ENCODE data around the gene LMX1B.

Gene LMX1B

DNA sequence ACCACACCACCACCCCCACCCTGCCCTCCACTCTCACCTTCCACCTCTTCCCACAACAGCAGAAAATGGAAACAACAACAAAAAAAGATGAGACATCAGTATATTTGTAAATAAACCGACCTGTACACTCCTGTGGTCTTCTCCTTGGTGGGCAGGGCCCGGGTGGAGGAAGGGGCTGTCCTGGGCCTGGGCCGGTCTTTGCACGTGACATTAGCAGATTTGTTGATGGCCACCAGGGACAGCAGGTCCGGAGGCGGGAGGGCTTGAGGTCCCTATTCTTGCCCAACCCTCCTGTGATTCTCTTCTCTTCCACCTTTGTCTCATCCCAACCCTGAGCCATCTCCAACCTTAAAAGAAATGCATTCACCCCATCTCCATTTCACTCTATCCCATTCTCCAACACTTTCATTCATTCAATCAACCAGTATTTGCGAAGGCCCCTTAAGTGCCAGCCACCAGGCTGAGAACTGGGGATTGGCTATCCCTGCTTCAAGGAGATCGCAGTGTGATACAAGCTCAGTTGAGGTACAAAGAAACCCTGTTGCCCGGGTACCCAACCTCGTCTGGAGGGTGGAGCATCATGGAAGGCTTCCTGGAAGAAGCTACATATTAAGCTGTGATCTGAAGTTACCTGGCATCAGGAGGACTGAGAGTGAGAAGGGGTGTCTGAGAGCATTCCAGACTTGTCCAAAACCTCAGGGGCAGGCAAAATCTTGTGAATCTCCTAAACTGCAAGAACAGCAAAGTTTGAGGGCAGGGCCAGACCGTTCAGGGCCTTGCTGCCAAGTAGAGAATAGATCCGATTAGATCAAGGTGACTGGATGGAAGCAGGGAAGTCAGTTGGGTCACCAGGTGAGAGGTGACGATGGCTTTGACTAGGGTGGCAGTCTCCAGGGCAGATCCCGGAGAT is 87.4 kb downstream of the LMX1B start:
- peaks cover 91% of the 10 kb centered on the region for H3K27me3 ChIP-seq (ENCODE audit: control insufficient read depth, insufficient read depth, low read length)
- H3K9ac ChIP-seq (ENCODE audit: low read length): no peak overlapping the region
- no peak overlapping the region for H3K27ac ChIP-seq (ENCODE audit: low read depth, low read length)
- H3K36me3 ChIP-seq (ENCODE audit: control insufficient read depth, insufficient read depth, low read length): no peaks in the 10 kb centered on the region
- no peaks in the 10 kb centered on the region for H3K9me3 ChIP-seq (ENCODE audit: control insufficient read depth, insufficient read depth, low read depth, low read length)
- H3K4me1 ChIP-seq (ENCODE audit: control insufficient read depth, insufficient read depth, low read length): peaks cover 19% of the 10 kb centered on the region
- H3K4me3 ChIP-seq (ENCODE audit: low read depth, low read length): no peak overlapping the region

DNA sequence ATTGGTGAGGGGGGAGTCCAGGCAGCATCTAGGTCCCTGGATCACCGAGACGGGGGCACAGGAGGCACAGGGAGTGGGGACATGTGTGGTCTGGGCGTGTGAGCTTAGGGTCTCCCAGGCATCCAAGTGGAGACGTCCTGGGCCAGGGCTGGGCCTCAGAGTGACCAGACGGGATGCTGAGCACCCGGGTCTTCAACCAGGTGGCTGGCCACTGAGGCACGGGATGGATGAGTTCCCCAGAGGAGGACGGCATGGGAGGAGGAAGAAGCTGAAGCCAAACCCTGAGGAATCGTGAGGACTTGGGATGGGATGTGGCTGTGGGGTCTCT is 88.0 kb downstream of the LMX1B start:
- H3K9ac ChIP-seq (ENCODE audit: low read length): no peak overlapping the region
- peaks cover 19% of the 10 kb centered on the region for H3K4me1 ChIP-seq (ENCODE audit: control insufficient read depth, insufficient read depth, low read length)
- H3K27me3 ChIP-seq (ENCODE audit: control insufficient read depth, insufficient read depth, low read length): peaks cover 92% of the 10 kb centered on the region

DNA sequence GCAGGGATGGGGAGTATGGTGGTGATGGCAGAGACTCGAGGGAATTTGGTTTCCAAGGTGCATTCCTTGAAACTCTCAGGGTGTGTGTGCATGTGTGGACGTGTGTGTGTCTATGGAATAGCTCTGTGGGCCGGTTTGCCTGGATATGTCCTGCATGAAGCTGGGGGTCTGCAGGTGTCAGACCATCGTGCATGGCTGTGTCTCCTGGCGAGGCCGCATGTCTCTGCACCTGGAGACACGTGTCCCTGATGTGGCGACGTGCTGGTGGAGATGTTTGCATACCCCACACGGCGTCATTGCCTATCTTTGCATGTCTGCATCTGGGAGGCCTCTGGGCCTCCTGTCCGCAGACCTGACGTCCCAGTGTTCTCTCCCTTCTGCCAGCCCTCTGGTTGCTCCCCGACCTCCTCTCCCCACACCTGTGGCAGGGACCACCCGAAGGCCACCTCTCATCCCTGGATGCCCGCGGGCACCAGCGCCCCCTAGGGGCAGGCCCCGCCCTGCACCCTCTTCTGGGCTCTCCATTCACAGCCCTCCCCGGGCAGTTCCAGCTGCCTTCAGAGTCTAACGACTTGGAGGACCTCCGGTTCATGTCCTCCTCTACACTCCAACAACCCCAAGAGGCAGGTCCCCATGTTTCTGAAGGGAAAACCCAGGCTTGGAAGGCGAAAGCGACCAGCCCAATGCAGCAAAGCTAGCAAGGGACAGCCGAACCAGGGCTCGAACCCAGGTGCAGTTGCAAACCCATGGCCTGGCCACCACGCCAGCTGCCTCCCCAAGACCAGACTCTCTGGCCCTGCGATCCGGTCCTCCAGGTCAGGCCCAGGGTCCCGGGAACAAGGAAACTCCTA is 88.6 kb downstream of the LMX1B start:
- Histone ChIP-seq H3K9ac (ENCODE audit: low read length) (no peak overlapping the region), H3K36me3 (ENCODE audit: control insufficient read depth, insufficient read depth, low read length) (no peaks in the 10 kb centered on the region), H3K9me3 (ENCODE audit: control insufficient read depth, insufficient read depth, low read depth, low read length) (no peaks in the 10 kb centered on the region), H3K4me1 (ENCODE audit: control insufficient read depth, insufficient read depth, low read length) (peaks cover 19% of the 10 kb centered on the region), H3K4me3 (ENCODE audit: low read depth, low read length) (no peak overlapping the region), H3K27me3 (ENCODE audit: control insufficient read depth, insufficient read depth, low read length) (peaks cover 92% of the 10 kb centered on the region), H3K27ac (ENCODE audit: low read depth, low read length) (no peak overlapping the region)

More for the DNA sequence above, 88.0 kb downstream of the LMX1B start:
- no peak overlapping the region for H3K4me3 ChIP-seq (ENCODE audit: low read depth, low read length)
- H3K27ac ChIP-seq (ENCODE audit: low read depth, low read length): no peak overlapping the region
- H3K9me3 ChIP-seq (ENCODE audit: control insufficient read depth, insufficient read depth, low read depth, low read length): no peaks in the 10 kb centered on the region
- no peaks in the 10 kb centered on the region for H3K36me3 ChIP-seq (ENCODE audit: control insufficient read depth, insufficient read depth, low read length)

- H3K27me3 ChIP-seq (ENCODE audit: control insufficient read depth, insufficient read depth, low read length): peaks cover 88% of the 10 kb centered on the region
- H3K4me1 ChIP-seq (ENCODE audit: control insufficient read depth, insufficient read depth, low read length): peaks cover 19% of the 10 kb centered on the region
- no peaks in the 10 kb centered on the region for H3K36me3 ChIP-seq (ENCODE audit: control insufficient read depth, insufficient read depth, low read length)
- H3K9ac ChIP-seq (ENCODE audit: low read length): no peak overlapping the region
- no peaks in the 10 kb centered on the region for H3K9me3 ChIP-seq (ENCODE audit: control insufficient read depth, insufficient read depth, low read depth, low read length)
- no peak overlapping the region for H3K27ac ChIP-seq (ENCODE audit: low read depth, low read length)
- no peak overlapping the region for H3K4me3 ChIP-seq (ENCODE audit: low read depth, low read length)
Observed at GRCh38 chr9:126703002-126703865, 89.5 kb downstream of the LMX1B start.

- Histone ChIP-seq H3K4me1 (ENCODE audit: control insufficient read depth, insufficient read depth, low read length) (peaks cover 19% of the 10 kb centered on the region), H3K36me3 (ENCODE audit: control insufficient read depth, insufficient read depth, low read length) (no peaks in the 10 kb centered on the region), H3K27ac (ENCODE audit: low read depth, low read length) (no peak overlapping the region), H3K9me3 (ENCODE audit: control insufficient read depth, insufficient read depth, low read depth, low read length) (no peaks in the 10 kb centered on the region), H3K9ac (ENCODE audit: low read length) (no peak overlapping the region), H3K27me3 (ENCODE audit: control insufficient read depth, insufficient read depth, low read length) (peaks cover 87% of the 10 kb centered on the region), H3K4me3 (ENCODE audit: low read depth, low read length) (no peak overlapping the region)
Observed at GRCh38 chr9:126703866-126704156, 90.1 kb downstream of the LMX1B start.

DNA sequence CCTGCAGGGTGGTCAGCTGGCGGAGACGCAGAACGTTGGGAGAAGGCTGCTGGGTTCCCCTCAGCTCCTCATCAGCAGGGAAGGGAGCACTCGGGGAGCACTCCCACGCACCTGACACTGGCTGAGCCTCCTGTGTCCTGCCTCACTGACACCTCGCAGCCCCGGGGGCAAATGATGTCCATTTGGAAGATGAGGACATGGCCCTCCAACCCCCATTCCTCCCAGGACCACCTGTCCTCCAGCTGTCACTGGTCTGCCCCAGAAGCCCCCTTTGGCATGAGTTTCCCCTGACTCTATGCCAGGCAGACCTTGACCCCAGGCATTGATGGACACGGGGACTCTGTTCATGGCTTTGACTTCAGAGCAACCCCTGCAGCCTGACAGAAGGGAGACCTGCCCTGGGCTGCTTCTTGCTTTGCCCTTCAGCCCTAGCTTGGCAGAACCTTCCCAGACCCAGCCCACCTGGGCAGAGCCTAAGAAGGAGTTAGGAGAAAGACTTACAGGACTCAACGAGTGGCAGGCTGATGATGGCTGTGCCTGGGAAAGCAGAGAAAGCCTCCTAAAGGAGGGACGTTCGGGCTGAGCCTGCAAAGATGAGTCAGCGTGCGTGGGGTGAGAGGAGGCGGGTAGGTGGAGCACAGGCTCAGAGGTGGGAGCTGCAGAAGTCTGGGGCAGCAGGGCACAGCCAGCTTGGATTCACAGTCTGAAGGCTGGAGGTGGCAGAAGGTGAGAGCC is 90.6 kb downstream of the LMX1B start:
- H3K4me3 ChIP-seq (ENCODE audit: low read depth, low read length): no peak overlapping the region
- H3K27ac ChIP-seq (ENCODE audit: low read depth, low read length): no peak overlapping the region
- H3K9me3 ChIP-seq (ENCODE audit: control insufficient read depth, insufficient read depth, low read depth, low read length): no peaks in the 10 kb centered on the region
- H3K4me1 ChIP-seq (ENCODE audit: control insufficient read depth, insufficient read depth, low read length): peaks cover 19% of the 10 kb centered on the region
- no peak overlapping the region for H3K9ac ChIP-seq (ENCODE audit: low read length)
- H3K27me3 ChIP-seq (ENCODE audit: control insufficient read depth, insufficient read depth, low read length): peaks cover 82% of the 10 kb centered on the region
- H3K36me3 ChIP-seq (ENCODE audit: control insufficient read depth, insufficient read depth, low read length): no peaks in the 10 kb centered on the region

DNA sequence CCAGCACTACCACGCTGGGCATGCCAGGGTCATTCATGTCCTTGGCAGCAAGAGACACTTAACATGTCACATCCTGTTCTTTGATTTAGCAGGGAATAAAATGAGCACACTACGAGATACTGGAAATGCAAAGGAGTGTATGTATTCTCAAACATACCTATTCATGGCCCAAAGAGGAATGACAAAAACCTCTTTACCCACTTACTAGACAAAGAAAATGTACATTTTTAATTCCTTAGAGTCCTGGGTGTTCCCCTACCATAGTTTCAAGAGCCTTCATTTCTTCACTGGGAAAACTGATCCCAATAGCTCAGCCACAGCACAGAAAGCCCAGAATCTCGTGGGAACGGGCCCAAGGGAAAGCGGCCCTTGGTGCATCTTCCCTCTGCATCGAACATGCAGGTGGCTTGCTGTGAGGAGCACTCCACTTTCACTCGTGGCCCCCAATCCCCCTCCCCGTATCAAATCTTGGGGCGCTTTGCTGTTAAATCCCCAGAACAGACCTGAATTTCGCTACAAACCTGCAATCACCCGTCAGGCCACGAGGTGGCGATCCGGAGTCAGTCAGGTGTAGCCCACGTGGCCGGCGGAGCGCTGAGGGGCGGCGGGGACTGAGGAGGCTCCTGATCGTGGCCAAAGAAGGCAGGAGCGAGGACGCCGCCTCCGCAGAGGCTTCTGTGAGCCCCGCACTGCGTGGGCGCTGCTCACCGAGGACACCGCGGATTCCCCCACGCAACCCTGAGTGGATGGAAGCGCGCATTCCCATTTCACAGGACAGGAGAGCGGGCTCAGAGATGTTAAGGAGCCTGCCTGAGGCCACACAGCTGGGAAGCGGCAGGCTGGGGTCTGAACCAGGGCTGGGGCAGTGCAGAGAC is 91.4 kb downstream of the LMX1B start:
- Histone ChIP-seq H3K9me3 (ENCODE audit: control insufficient read depth, insufficient read depth, low read depth, low read length) (no peaks in the 10 kb centered on the region), H3K36me3 (ENCODE audit: control insufficient read depth, insufficient read depth, low read length) (no peaks in the 10 kb centered on the region), H3K27me3 (ENCODE audit: control insufficient read depth, insufficient read depth, low read length) (peaks cover 75% of the 10 kb centered on the region), H3K9ac (ENCODE audit: low read length) (no peak overlapping the region), H3K4me3 (ENCODE audit: low read depth, low read length) (peak overlapping the region; percentile 40), H3K4me1 (ENCODE audit: control insufficient read depth, insufficient read depth, low read length) (peaks cover 19% of the 10 kb centered on the region), H3K27ac (ENCODE audit: low read depth, low read length) (no peak overlapping the region)

- Histone ChIP-seq H3K9me3 (ENCODE audit: control insufficient read depth, insufficient read depth, low read depth, low read length) (no peaks in the 10 kb centered on the region), H3K9ac (ENCODE audit: low read length) (no peak overlapping the region), H3K36me3 (ENCODE audit: control insufficient read depth, insufficient read depth, low read length) (no peaks in the 10 kb centered on the region), H3K4me3 (ENCODE audit: low read depth, low read length) (no peak overlapping the region), H3K27ac (ENCODE audit: low read depth, low read length) (no peak overlapping the region), H3K27me3 (ENCODE audit: control insufficient read depth, insufficient read depth, low read length) (peaks cover 68% of the 10 kb centered on the region), H3K4me1 (ENCODE audit: control insufficient read depth, insufficient read depth, low read length) (peaks cover 19% of the 10 kb centered on the region)
Observed at GRCh38 chr9:126705767-126706697, 92.3 kb downstream of the LMX1B start.

DNA sequence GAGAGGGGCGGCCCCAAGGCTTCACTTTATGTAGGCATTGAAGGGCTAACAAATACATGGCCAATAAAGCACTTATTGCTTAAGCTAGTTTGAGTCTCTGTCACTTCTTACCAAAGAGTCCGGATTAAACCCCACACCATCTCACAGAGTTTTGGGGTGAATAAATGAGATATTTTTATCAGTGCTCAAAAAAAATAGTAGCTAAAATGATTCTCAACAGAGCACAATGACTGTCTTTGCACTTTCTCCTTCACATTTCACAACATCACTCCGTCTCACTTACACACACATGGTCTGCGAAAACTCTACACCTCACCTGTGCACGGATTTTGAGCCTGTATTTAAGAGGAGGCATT is 92.9 kb downstream of the LMX1B start:
- Histone ChIP-seq H3K27ac (ENCODE audit: low read depth, low read length) (no peak overlapping the region), H3K36me3 (ENCODE audit: control insufficient read depth, insufficient read depth, low read length) (no peaks in the 10 kb centered on the region)

More for the DNA sequence above, 92.9 kb downstream of the LMX1B start:
- no peak overlapping the region for H3K9ac ChIP-seq (ENCODE audit: low read length)
- no peak overlapping the region for H3K4me3 ChIP-seq (ENCODE audit: low read depth, low read length)
- H3K4me1 ChIP-seq (ENCODE audit: control insufficient read depth, insufficient read depth, low read length): peaks cover 19% of the 10 kb centered on the region
- no peaks in the 10 kb centered on the region for H3K9me3 ChIP-seq (ENCODE audit: control insufficient read depth, insufficient read depth, low read depth, low read length)
- H3K27me3 ChIP-seq (ENCODE audit: control insufficient read depth, insufficient read depth, low read length): peaks cover 62% of the 10 kb centered on the region

Data from HUES6 (cell line).